VCaP (cell line): ENCODE data around the gene VPS35L.
"Not testable (repeated sequence)": the region's sequence is repeated elsewhere in the genome, so short reads cannot be mapped to it uniquely, and the experiment has no call there.

Experiments used
- H3K27ac ChIP-seq: fragments of 450-650 bp; 2 replicates; pipeline ENCODE4 v1.5.1; 2017
- TF ChIP-seq, protein P1 (sequence below): fragments of 450-650 bp; conservative IDR thresholded peaks from 2 replicates; pipeline ENCODE4 v1.5.1; 2017; ENCODE audit warnings: mild to moderate bottlenecking, moderate library complexity

VPS35L gene

GRCh38 chr16:19677402-19677801 lies 121.9 kb downstream of the VPS35L start:
- TF ChIP-seq, protein P1, sequence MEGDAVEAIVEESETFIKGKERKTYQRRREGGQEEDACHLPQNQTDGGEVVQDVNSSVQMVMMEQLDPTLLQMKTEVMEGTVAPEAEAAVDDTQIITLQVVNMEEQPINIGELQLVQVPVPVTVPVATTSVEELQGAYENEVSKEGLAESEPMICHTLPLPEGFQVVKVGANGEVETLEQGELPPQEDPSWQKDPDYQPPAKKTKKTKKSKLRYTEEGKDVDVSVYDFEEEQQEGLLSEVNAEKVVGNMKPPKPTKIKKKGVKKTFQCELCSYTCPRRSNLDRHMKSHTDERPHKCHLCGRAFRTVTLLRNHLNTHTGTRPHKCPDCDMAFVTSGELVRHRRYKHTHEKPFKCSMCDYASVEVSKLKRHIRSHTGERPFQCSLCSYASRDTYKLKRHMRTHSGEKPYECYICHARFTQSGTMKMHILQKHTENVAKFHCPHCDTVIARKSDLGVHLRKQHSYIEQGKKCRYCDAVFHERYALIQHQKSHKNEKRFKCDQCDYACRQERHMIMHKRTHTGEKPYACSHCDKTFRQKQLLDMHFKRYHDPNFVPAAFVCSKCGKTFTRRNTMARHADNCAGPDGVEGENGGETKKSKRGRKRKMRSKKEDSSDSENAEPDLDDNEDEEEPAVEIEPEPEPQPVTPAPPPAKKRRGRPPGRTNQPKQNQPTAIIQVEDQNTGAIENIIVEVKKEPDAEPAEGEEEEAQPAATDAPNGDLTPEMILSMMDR, result no peak

GRCh38 chr16:19678804-19679203 lies 123.3 kb downstream of the VPS35L start:
- TF ChIP-seq, protein P1, result no peak
- no peak overlapping the region for H3K27ac ChIP-seq

More at GRCh38 chr16:19677402-19677801, 121.9 kb downstream of the VPS35L start:
- H3K27ac ChIP-seq, result no peak overlapping the region

GRCh38 chr16:19679281-19679680 lies 123.8 kb downstream of the VPS35L start:
- H3K27ac ChIP-seq, result not testable (repeated sequence)

DNA sequence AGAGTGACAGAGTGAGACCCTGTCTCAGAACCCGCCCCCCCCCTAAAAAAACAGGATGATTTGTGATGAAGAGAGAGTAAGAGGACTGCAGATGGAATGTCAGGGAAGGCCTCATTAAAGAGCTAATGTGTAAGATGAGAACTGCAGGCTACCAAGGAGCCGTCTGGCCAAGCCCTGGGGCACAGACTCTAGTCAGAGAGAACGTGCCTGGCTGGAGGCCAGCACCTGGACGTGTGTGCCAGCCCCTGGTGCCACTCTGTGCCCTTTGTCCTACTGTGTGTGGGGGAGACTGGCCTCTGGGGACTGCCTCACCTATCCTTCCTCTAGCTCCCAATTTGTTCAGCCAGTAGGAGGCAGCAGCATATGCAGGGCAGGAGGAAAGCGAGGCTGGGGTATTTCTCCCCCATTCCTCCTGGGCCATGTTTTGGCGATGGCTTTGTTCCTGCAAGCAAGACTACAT lies 125.4 kb downstream of the VPS35L start:
- H3K27ac ChIP-seq, result no peak overlapping the region
- TF ChIP-seq, protein P1, result no peak

- TF ChIP-seq, protein P1, result no peak
Observed at GRCh38 chr16:19681637-19682036, 126.1 kb downstream of the VPS35L start.

GRCh38 chr16:19683453-19684236 lies 128.1 kb downstream of the VPS35L start:
- TF ChIP-seq, protein P1, result no peak
- H3K27ac ChIP-seq, result no peak overlapping the region

More at GRCh38 chr16:19681637-19682036, 126.1 kb downstream of the VPS35L start:
- no peak overlapping the region for H3K27ac ChIP-seq

GRCh38 chr16:19685176-19685575 lies 129.7 kb downstream of the VPS35L start:
- no peak overlapping the region for H3K27ac ChIP-seq
- TF ChIP-seq, protein P1, result no peak

DNA sequence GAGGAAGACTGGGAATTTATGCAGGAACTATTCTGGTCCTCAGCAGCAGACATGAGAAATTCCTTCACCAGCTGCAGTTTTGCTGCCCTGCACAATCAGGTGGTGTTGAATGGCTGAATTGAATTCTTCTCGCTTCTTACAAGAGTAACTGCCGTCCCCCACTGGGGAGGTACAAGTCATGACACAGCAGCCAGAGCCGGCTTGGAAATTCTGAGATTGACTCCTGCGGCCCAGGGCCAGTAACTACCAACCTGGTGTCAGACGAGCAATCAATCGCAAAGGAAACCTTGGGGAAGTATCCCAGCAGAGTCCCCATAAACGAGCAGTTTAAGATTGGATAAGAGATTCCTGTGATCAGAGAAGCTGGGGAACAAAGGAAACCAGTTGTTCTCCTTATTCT lies 131.8 kb downstream of the VPS35L start:
- TF ChIP-seq, protein P1, result no peak
- H3K27ac ChIP-seq, result no peak overlapping the region
